Neural cell (in vitro differentiated cells): ENCODE measurements around the gene C10orf120. TPM values are rescaled to one million over a fixed set of nuclear protein-coding genes. Genes with fewer than 3 reads are reported as not detected.

Experiments
- H2AFZ ChIP-seq: fragments of 200-600, 300-800 bp; sonication (generic), shearing (Covaris generic); 2 replicates; pipeline ENCODE4 v1.6.0; 2014; ENCODE audit warnings: low read depth, mild to moderate bottlenecking, antibody characterized with exemption, low read length, moderate library complexity
- H3F3A ChIP-seq: fragments of 200-600 bp; shearing (Covaris generic); 2 replicates; pipeline ENCODE4 v1.6.1; 2016; ENCODE audit warnings: mild to moderate bottlenecking, moderate library complexity, mixed read lengths, antibody characterized with exemption, low read length; ENCODE audit not compliant: insufficient read depth, poor library complexity, severe bottlenecking
- H3K27ac ChIP-seq: fragments of 200-600, 300-800 bp; sonication (generic), shearing (Covaris generic); 2 replicates; pipeline ENCODE4 v1.5.1; 2014; ENCODE audit warnings: mild to moderate bottlenecking, low read length, moderate library complexity
- H3K27me3 ChIP-seq: fragments of 300-800, 200-600 bp; sonication (generic), shearing (Covaris generic); 2 replicates; pipeline ENCODE4 v1.6.0; 2014; ENCODE audit warnings: mild to moderate bottlenecking, low read depth, low read length, moderate library complexity; ENCODE audit not compliant: insufficient read depth
- H3K36me3 ChIP-seq: fragments of 300-800, 200-600 bp; sonication (generic), shearing (Covaris generic); 2 replicates; pipeline ENCODE4 v1.5.1; 2014; ENCODE audit warnings: mild to moderate bottlenecking, antibody characterized with exemption, low read length, moderate library complexity; ENCODE audit not compliant: insufficient read depth
- H3K4me2 ChIP-seq: fragments of 300-800, 200-600 bp; sonication (generic), shearing (Covaris generic); 2 replicates; pipeline ENCODE4 v1.6.0; 2014; ENCODE audit warnings: mild to moderate bottlenecking, low read length
- H3K4me3 ChIP-seq: fragments of 300-800, 200-600 bp; sonication (generic), shearing (Covaris generic); 2 replicates; pipeline ENCODE4 v1.5.1; 2014; ENCODE audit warnings: mild to moderate bottlenecking, low read length, moderate library complexity
- H3K79me2 ChIP-seq: fragments of 200-600 bp; shearing (Covaris generic); replicated peaks from 2 replicates; pipeline ENCODE4 v1.6.0; 2014; ENCODE audit warnings: mild to moderate bottlenecking, low read length, moderate library complexity; ENCODE audit not compliant: insufficient read depth
- H3K9ac ChIP-seq: fragments of 300-800, 200-600 bp; sonication (generic), shearing (Covaris generic); 2 replicates; pipeline ENCODE4 v1.6.1; 2016; ENCODE audit warnings: mild to moderate bottlenecking, low read length, mixed read lengths
- H3K9me2 ChIP-seq: fragments of 200-600 bp; shearing (Covaris generic); 2 replicates; pipeline ENCODE4 v1.6.1; 2016; ENCODE audit warnings: mild to moderate bottlenecking, low read length, mixed read lengths; ENCODE audit not compliant: insufficient read depth
- H3K9me3 ChIP-seq: fragments of 200-600, 300-800 bp; sonication (generic), shearing (Covaris generic); 2 replicates; pipeline ENCODE4 v1.6.1; 2016; ENCODE audit warnings: mild to moderate bottlenecking, mixed run types, low read length, moderate library complexity, mixed read lengths
- H4K20me1 ChIP-seq: fragments of 200-600 bp; shearing (Covaris generic); 2 replicates; pipeline ENCODE4 v1.6.1; 2016; ENCODE audit warnings: mild to moderate bottlenecking, mixed run types; ENCODE audit not compliant: insufficient read depth
- EP300 ChIP-seq: fragments of 450-650 bp; conservative IDR thresholded peaks from 2 replicates; pipeline ENCODE4 v1.6.1; 2014; ENCODE audit warnings: antibody characterized with exemption, mild to moderate bottlenecking, moderate library complexity; ENCODE audit not compliant: poor library complexity, severe bottlenecking
- EZH2 ChIP-seq: fragments of 200-600, 300-800 bp; shearing (Covaris generic), sonication (generic); IDR thresholded peaks from 2 replicates; pipeline ENCODE4 v1.6.1; 2014; ENCODE audit warnings: antibody characterized with exemption, low read length, borderline replicate concordance, mild to moderate bottlenecking; ENCODE audit not compliant: insufficient read depth, poor library complexity, severe bottlenecking
- MXI1 ChIP-seq: fragments of 450-650 bp; conservative IDR thresholded peaks from 2 replicates; pipeline ENCODE4 v1.6.1; 2014; ENCODE audit warnings: antibody characterized with exemption, mild to moderate bottlenecking; ENCODE audit not compliant: poor library complexity, severe bottlenecking
- POLR2AphosphoS5 ChIP-seq: IDR thresholded peaks from 2 replicates; pipeline ENCODE4 v1.6.1; 2012
- RAD21 ChIP-seq: fragments of 450-650 bp; conservative IDR thresholded peaks from 2 replicates; pipeline ENCODE4 v1.6.1; 2014; ENCODE audit warnings: antibody characterized with exemption, mild to moderate bottlenecking, moderate library complexity
- REST ChIP-seq: IDR thresholded peaks from 2 replicates; pipeline ENCODE4 v1.6.1; 2012; ENCODE audit warnings: borderline replicate concordance
- SMC3 ChIP-seq: fragments of 450-650 bp; conservative IDR thresholded peaks from 2 replicates; pipeline ENCODE4 v1.6.1; 2014; ENCODE audit warnings: antibody characterized with exemption, mild to moderate bottlenecking, moderate library complexity; ENCODE audit not compliant: poor library complexity
- TAF1 ChIP-seq: IDR thresholded peaks from 2 replicates; pipeline ENCODE4 v1.6.1; 2012; ENCODE audit warnings: low read depth
- polyA plus RNA-seq: library from polyadenylated mRNA; depleted of rRNA; stranded (reverse); fragments of >200 nt; gene quantifications from 2 replicates; pipeline ENCODE4 v1.2.3, GENCODE V29; 2014

Gene C10orf120
- polyA plus RNA-seq, 1 donor from 2014 or later = not detected

GRCh38 chr10:122655524-122656307 lies 43.9 kb downstream of the C10orf120 start:
- no peaks in the 10 kb centered on the region for H3K27me3 ChIP-seq
- H3F3A ChIP-seq = no peaks in the 10 kb centered on the region
- TF ChIP-seq TAF1 (no peak), REST (no peak), RAD21 (no peak), SMC3 (no peak), EP300 (no peak), MXI1 (no peak), POLR2AphosphoS5 (no peak)
- H3K36me3 ChIP-seq = no peaks in the 10 kb centered on the region
- H3K4me2 ChIP-seq = no peak overlapping the region
- H2AFZ ChIP-seq = no peak overlapping the region
- no peak overlapping the region for H3K4me3 ChIP-seq
- no peaks in the 10 kb centered on the region for H3K9me3 ChIP-seq
- no peaks in the 10 kb centered on the region for H3K79me2 ChIP-seq
- no peak overlapping the region for H3K27ac ChIP-seq
- no peak overlapping the region for H3K9ac ChIP-seq
- H4K20me1 ChIP-seq = no peaks in the 10 kb centered on the region
- no peaks in the 10 kb centered on the region for H3K9me2 ChIP-seq

- no peaks in the 10 kb centered on the region for H3K9me2 ChIP-seq
- no peaks in the 10 kb centered on the region for H3F3A ChIP-seq
- no peaks in the 10 kb centered on the region for H3K36me3 ChIP-seq
- H3K4me3 ChIP-seq = no peak overlapping the region
- no peak overlapping the region for H3K4me2 ChIP-seq
- no peaks in the 10 kb centered on the region for H4K20me1 ChIP-seq
- no peaks in the 10 kb centered on the region for H3K79me2 ChIP-seq
- no peak overlapping the region for H2AFZ ChIP-seq
- H3K9ac ChIP-seq = no peak overlapping the region
- H3K9me3 ChIP-seq = no peaks in the 10 kb centered on the region
- TF ChIP-seq MXI1 (no peak), POLR2AphosphoS5 (no peak), RAD21 (no peak), REST (no peak), EZH2 (no peak)
- H3K27ac ChIP-seq = no peak overlapping the region
- H3K27me3 ChIP-seq = no peaks in the 10 kb centered on the region
Measured at GRCh38 chr10:122650331-122650730, 49.3 kb downstream of the C10orf120 start.
